Stimulated activated CD4-positive, alpha-beta T cell treated with anti-CD3 and anti-CD28 coated beads, Interleukin-4, amount 100 ng/mL, for 4 hours (primary cell): ENCODE measurements around the gene GSTM1.
A peak's percentile ranks its signal among the peaks of the same experiment; 100 is the strongest.

Experiments used
- DNase-seq, 2 experiments: peaks; one replicate each; pipeline ENCODE4 v3.0.0-alpha.2; 2020

GSTM1 gene

DNA sequence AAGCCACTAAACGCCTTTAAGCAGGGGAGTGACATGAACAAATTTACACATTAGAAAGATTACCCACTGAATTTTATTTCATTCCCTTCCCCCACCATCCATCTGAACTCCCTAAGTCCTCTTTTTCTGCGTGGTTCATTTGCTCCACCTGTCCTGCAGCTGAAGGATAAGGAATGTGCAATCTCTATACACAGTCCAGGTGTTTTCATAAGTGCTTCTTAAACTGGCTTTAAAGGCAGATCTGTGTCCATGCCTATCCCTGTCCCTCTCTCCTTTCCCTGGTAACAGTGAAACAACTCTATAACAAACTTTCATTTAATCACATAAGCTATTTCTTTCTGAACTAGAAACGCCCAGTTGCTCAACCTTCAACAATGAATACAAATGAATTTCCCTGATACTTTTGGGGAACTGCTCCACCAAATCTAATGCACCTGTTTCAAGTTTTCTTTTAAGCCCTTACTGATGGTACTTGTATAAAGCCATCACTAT lies 44.8 kb downstream of the GSTM1 start:
- DNase-seq: no peak

DNA sequence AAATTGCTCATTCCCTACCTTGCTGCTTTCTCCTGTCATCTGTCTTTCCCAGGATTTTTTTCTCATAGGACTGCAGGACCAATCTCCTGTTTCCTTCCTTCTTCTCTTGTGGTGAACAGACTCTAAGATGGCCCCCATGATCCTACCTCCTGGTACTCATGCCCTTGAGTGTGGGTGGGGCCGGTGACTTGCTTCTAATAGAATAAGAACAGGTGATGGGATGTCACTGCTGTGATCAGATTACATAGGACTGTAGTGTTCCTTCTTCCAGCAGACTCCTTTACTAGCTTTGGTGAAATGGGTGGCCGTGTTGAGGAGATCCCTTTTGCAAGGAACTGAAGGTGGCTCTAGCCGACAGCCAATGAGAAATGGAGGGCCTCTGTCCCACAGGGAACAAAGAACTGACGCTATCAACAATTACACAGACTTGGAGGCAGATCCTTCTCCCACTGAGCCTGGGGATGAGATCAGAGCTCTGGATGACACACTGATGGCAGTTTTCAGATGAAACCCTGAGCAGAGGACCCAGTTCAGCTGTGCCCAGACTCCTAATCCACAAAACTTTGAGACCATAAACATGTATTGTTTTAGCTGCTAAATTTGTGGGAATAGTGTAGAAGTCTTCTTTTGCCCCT lies 45.7 kb downstream of the GSTM1 start:
- DNase-seq: no peak

DNA sequence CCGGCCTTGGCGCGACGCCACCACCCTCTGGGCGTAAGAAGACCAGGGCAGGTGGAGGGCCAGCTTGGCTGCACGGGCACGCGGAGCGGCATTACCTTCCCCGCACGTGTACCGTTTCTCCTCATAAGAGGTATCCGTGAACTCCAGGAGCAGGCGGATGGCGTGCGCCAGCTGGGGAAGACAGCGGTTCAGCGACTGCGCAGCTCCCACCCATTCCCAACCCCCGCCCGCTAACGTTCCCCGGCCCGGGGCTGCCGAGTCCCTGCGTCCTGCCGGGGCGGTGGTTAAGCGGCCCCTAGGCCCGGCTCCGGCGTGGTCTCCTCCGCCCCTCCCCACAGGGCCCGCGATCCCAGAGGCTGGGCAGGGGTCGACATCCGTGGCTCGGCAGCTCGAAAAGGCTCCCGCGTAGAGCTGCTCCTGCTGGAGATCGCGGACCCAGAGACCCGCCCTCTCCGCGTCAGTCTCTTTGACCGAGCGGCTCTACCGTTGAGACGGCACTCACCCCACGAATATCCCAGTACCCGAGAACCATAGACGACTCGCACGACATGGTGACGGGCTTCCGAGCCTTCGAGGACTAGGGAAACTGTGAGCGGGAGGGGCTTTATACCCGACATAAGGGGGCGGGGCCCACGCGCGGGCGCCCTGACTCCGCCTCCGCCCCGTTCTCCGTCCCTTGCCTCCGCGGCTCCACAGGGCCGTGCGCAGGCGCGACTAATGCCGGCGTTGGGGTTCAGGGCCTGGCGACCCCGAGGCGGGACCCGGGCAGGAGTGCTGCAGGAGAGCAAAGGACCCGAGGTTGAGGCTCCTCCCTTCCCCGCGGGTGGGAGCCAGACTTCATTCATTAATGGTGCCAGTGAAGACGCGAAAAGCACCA lies 52.4 kb downstream of the GSTM1 start:
- DNase-seq: peak; percentile 79 to 82

DNA sequence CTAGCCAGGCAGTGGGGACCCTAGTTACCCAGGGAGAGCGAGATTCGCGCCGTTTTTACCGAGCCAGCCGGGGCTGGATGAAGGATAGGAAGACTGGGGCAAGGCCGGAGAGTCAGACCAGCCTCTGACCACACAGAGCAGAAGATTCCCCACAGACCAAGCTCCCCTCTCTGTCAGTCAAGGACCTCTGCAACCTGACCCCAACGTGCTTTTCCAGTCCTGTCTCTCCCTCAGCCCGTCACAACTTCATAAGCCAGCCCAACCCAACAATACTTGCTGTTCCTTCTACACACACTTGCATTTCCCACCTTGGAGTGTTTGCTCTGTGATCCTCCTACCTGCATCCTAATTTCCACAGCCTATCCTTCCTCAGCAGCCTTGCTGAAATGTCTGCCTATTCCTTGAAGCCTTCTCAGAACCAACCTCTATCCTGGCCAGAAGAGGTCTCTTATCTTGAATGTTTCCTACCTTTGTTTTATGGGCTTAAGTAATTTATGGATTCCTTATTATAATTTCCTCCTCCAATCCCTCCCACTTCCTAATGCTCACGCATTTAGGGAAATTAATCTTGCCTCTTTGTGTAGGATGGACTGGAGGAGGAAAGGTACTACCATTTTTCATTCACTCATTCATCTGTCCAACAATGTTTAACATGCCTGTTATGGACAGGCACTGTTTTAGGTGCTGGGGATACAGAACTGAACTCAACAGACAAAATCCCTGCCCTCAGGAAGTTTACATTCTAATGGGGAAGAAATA lies 53.2 kb downstream of the GSTM1 start, which contains the start of gene GSTM3:
Gene GSTM3 (minus strand): TSS at position 424 of the 759 bp plus-strand sequence. CDS start 751 bp downstream, outside the sequence.
- DNase-seq: no peak
